ENCODE measurements around the gene GADD45GIP1. TPM values are rescaled to one million over a fixed set of nuclear protein-coding genes. Genes with fewer than 3 reads are reported as not detected.

Gene GADD45GIP1
- total RNA-seq, 1 experiment from 2014 or later = 23.2 TPM

DNA sequence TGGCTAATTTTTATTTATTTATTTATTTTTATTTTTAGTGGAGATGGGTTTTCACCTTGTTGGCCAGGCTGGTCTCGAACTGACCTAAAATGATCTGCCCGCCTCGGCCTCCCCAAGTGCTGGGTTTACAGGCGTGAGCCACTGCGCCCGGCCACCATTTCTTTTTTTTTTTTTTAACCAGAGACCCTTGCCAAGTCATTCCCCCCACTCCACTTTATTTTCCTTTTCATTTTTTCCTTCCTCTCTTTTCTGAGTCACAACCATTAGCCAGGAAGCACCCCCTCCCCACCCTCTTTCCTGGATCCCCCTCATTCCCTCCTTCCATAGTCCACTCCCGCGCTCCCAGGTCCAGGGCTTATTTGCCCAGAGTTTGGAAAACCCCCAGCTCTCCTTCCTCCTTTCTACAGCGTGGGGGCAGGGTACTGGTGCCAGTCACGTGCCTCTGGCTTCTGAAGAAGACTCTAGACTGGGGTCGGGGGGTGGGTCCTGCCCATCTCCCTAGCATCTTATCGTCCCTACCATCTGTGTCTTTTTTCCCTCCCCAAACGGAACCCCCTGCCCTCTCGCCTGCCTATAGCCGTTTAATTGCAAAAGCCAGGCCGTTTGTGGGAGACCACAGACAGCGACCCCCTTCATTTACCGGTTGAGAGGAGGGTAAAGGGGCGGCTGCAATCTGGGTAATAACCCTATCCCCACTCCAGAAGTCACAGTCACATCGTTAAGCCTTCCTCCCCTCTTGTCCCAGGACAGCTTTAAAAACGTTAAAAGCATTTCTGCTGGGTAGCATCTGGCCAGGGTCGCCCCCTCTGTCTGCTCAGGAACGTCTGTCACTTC is 19.7 kb downstream of the GADD45GIP1 start:
- peak overlapping the region; percentile 64 for H3K4me3 ChIP-seq (ENCODE audit: low read length)

DNA sequence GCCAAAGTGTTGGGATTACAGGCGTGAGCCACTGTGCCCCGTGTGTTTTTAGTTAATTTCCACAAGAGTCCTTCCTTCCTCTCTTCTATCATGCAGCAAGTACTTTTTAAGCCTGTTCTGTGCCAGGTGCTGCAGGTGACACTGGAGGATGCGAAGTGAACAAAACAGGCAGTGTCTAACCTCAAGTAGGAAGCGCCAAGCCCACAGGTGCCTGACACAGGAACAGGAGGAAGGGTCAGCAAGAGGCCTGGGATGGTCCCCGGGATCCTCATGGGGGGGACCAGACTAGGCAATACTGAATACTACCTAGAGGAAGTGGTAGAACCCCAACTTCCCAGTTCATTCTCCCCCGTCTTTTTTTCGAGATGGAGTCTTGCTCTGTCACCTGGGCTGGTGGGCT is 20.4 kb downstream of the GADD45GIP1 start:
- Histone ChIP-seq H3K9me2 (replicated peaks; ENCODE audit: insufficient read depth, low read length) (no peaks in the 10 kb centered on the region), H2AFZ (ENCODE audit: low read length) (no peak overlapping the region), H3K79me2 (ENCODE audit: low read length) (peaks cover 45% of the 10 kb centered on the region), H3K4me1 (ENCODE audit: low read length) (peaks cover 50% of the 10 kb centered on the region), H4K20me1 (ENCODE audit: insufficient read depth, low read depth, low read length) (peaks cover 30% of the 10 kb centered on the region), H3K9me3 (ENCODE audit: low read length) (no peaks in the 10 kb centered on the region), H3K9ac (ENCODE audit: low read length) (no peak overlapping the region), H3K27ac (ENCODE audit: low read length) (no peak overlapping the region), H3K4me2 (ENCODE audit: low read depth, low read length, poor library complexity, severe bottlenecking) (peak overlapping the region; percentile 83), H3K27me3 (ENCODE audit: low read length) (no peaks in the 10 kb centered on the region), H3K4me3 (ENCODE audit: low read length) (no peak overlapping the region), H3K36me3 (ENCODE audit: insufficient read depth, low read length) (peaks cover 28% of the 10 kb centered on the region)
- no peak for DNase-seq

More for the DNA sequence above, 19.7 kb downstream of the GADD45GIP1 start:
- Histone ChIP-seq H3K27ac (ENCODE audit: low read length) (peak overlapping the region; percentile 81), H3K79me2 (ENCODE audit: low read length) (peaks cover 38% of the 10 kb centered on the region), H4K20me1 (ENCODE audit: insufficient read depth, low read depth, low read length) (peaks cover 28% of the 10 kb centered on the region), H3K4me1 (ENCODE audit: low read length) (peaks cover 42% of the 10 kb centered on the region), H3K9ac (ENCODE audit: low read length) (peak overlapping the region; percentile 74), H3K36me3 (ENCODE audit: insufficient read depth, low read length) (peaks cover 27% of the 10 kb centered on the region), H3K4me2 (ENCODE audit: low read depth, low read length, poor library complexity, severe bottlenecking) (peak overlapping the region; percentile 83), H3K9me3 (ENCODE audit: low read length) (no peaks in the 10 kb centered on the region), H3K27me3 (ENCODE audit: low read length) (no peaks in the 10 kb centered on the region), H2AFZ (ENCODE audit: low read length) (peak overlapping the region; percentile 75; the same call in 1 of the 2 replicates), H3K9me2 (replicated peaks; ENCODE audit: insufficient read depth, low read length) (no peaks in the 10 kb centered on the region)
- peak; percentile 74 for DNase-seq

DNA sequence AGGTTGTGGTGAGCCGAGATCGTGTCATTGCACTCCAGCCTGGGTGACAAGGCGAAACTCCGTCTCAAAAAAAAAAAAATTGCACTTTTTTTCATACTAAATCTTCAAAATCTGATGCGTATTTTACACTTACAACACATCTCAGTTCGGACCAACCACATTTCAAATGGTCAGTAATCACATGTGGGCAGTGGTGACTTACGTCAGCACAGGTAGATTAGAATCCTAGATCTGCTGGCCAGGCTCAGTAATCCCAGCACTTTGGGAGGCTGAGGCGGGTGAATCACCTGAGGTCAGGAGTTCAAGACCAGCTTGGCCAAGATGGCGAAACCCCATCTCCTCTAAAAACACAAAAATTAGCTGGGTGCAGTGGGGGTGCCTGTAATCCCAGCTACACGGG is 22.0 kb downstream of the GADD45GIP1 start:
- Histone ChIP-seq H3K9me2 (replicated peaks; ENCODE audit: insufficient read depth, low read length) (no peaks in the 10 kb centered on the region), H4K20me1 (ENCODE audit: insufficient read depth, low read depth, low read length) (peaks cover 25% of the 10 kb centered on the region), H3K4me3 (ENCODE audit: low read length) (no peak overlapping the region), H3K9ac (ENCODE audit: low read length) (no peak overlapping the region), H3K36me3 (ENCODE audit: insufficient read depth, low read length) (peaks cover 26% of the 10 kb centered on the region), H3K27me3 (ENCODE audit: low read length) (no peaks in the 10 kb centered on the region), H3K27ac (ENCODE audit: low read length) (no peak overlapping the region), H3K9me3 (ENCODE audit: low read length) (no peaks in the 10 kb centered on the region), H3K79me2 (ENCODE audit: low read length) (peaks cover 52% of the 10 kb centered on the region), H2AFZ (ENCODE audit: low read length) (no peak overlapping the region), H3K4me2 (ENCODE audit: low read depth, low read length, poor library complexity, severe bottlenecking) (no peak overlapping the region), H3K4me1 (ENCODE audit: low read length) (peaks cover 41% of the 10 kb centered on the region)
- no peak for DNase-seq

DNA sequence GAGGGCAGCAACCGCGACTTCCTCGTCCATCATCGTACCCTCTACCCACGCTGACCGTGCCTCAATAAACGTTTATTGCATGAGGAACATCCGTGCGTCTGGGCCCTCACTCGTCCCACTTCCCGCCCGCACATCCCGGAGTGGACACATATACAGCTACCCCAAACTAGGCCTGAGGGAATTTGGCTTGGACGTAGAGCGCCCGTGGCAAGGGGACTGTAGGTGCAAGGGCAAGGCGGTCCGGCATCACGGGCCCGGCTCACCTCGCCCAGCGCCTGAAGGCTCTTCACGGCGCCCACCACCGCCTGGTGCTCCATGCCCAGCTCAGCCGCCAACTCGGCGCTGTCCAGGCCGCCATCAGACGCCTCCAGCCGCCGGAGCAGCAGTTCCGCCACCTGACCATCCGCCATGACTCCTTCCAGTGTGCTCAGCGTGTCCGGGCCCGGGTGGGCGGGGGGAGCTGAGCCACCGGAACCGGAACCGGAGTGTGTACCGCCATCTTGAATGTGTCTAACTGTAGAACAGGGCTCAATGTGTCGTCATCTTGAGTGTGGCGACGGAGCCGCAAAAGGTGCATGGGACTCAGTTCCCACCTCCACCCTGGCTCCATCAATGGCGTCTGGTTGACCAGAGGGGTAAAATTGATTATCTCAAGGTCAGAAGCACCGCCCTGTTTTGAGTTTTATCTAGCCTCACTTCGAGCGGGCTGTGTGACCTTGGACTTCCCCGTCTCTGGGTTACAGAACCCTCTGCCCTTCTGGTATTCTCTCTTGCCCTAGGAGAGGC is 23.5 kb downstream of the GADD45GIP1 start, which contains the start of gene FARSA:
TSS of gene FARSA (minus strand) at position 425 of the 786 bp plus-strand sequence. CDS start at position 410, 15 bp downstream.
- peaks cover 38% of the 10 kb centered on the region for H3K79me2 ChIP-seq (ENCODE audit: low read length)
- peak within 1 kb of the TSS; percentile 81 for H3K9ac ChIP-seq (ENCODE audit: low read length)
- H3K4me2 ChIP-seq (ENCODE audit: low read depth, low read length, poor library complexity, severe bottlenecking) = peak within 1 kb of the TSS; percentile 91
- peak within 1 kb of the TSS; percentile 81 for H3K4me3 ChIP-seq (ENCODE audit: low read length)
- H3K27ac ChIP-seq (ENCODE audit: low read length) = peak within 1 kb of the TSS; percentile 39; the same call in 1 of the 2 replicates
- no peaks in the 10 kb centered on the region for H3K27me3 ChIP-seq (ENCODE audit: low read length)
- H3K36me3 ChIP-seq (ENCODE audit: insufficient read depth, low read length) = peaks cover 24% of the 10 kb centered on the region
- H3K9me2 ChIP-seq (replicated peaks; ENCODE audit: insufficient read depth, low read length) = no peaks in the 10 kb centered on the region
- peak; percentile 97 for DNase-seq
- peaks cover 10% of the 10 kb centered on the region; the same call in 1 of the 2 replicates for H4K20me1 ChIP-seq (ENCODE audit: insufficient read depth, low read depth, low read length)
- no peaks in the 10 kb centered on the region for H3K9me3 ChIP-seq (ENCODE audit: low read length)
- H2AFZ ChIP-seq (ENCODE audit: low read length) = peak within 1 kb of the TSS; percentile 74; the same call in 1 of the 2 replicates
- peaks cover 31% of the 10 kb centered on the region for H3K4me1 ChIP-seq (ENCODE audit: low read length)

DNA sequence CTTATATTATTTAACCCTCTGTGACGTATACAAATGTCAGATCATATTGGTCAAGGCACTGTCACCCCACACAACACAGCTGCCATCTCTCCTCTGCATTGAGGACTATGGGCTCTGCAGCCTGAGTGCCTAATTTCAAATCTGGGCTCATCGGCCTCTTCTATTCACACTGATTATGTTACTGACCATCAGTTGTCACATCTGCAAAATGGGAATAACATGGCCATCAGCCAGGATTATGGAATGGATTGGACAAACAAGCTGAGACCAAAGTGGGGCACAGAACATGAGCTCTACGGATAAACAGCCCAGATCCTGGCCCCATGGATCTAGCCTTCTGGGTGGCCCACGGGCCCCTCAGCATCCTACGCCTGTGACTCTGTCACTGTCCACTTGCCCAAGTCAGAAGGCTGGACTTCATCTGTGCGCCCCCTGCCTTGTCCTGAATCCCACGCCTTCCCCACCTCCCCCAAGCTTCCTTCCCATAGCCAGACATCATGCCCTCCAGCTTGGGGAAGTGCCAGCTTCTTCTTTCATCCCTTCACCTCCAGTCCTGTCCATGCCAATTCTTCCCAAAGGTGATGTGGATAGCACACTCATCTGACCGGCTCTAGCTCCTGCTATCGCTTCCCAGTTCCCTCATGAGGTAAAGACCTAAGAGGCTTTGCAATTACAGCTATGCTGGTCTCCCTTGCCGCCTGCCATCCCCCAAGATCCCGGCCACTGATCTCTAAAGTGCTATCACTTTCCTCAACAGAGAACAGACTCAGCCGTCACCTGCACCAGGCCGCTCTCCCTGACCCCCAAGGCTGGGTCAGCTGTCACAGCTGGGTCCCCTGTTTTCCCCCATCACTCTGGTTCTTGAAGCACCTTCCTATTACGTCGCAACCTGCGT is 24.4 kb downstream of the GADD45GIP1 start:
- H3K9me2 ChIP-seq (replicated peaks; ENCODE audit: insufficient read depth, low read length) = no peaks in the 10 kb centered on the region
- no peak overlapping the region for H2AFZ ChIP-seq (ENCODE audit: low read length)
- H3K4me3 ChIP-seq (ENCODE audit: low read length) = peak overlapping the region; percentile 81
- peak overlapping the region; percentile 81 for H3K9ac ChIP-seq (ENCODE audit: low read length)
- no peaks in the 10 kb centered on the region for H3K27me3 ChIP-seq (ENCODE audit: low read length)
- no peaks in the 10 kb centered on the region for H3K9me3 ChIP-seq (ENCODE audit: low read length)
- H3K36me3 ChIP-seq (ENCODE audit: insufficient read depth, low read length) = peaks cover 29% of the 10 kb centered on the region
- H3K4me2 ChIP-seq (ENCODE audit: low read depth, low read length, poor library complexity, severe bottlenecking) = peak overlapping the region; percentile 91
- peaks cover 10% of the 10 kb centered on the region; the same call in 1 of the 2 replicates for H4K20me1 ChIP-seq (ENCODE audit: insufficient read depth, low read depth, low read length)
- H3K27ac ChIP-seq (ENCODE audit: low read length) = peak overlapping the region; percentile 39; the same call in 1 of the 2 replicates
- peaks cover 38% of the 10 kb centered on the region for H3K79me2 ChIP-seq (ENCODE audit: low read length)
- peaks cover 27% of the 10 kb centered on the region for H3K4me1 ChIP-seq (ENCODE audit: low read length)
- DNase-seq = no peak

DNA sequence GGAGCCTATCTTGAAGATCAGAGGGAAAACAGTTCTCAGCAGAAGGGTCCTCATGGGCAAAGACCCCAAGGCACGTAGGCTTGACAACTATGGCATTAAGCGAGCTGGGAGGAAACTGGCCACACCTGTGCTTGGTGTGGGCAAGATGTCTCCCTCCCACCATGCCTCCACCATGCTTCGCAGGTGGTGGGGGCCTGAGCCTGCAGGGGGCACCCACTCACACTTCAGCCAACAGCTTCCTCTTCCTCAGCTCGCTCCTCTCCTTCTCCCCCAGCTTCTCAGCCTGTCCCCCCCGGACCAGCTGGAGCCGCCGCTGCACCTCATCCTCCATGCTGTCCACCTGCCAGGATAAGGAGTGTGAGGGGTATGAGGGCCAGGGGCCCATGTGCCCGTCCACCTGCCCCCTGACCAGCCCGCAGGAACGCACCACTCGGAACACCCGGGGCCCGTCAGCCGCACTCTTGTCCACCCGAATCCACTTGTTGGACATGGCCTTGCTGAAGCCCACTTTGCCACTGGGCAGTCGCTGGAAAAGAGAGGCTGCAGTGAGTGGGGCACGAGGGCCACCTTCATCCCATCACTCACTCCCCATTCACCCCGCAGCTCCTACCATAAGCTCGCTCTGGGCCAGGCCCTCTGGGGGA is 26.9 kb downstream of the GADD45GIP1 start:
- H3K27ac ChIP-seq (ENCODE audit: low read length) = no peak overlapping the region
- no peak overlapping the region for H3K9ac ChIP-seq (ENCODE audit: low read length)
- no peak overlapping the region for H3K4me3 ChIP-seq (ENCODE audit: low read length)
- no peak for DNase-seq
- H3K4me1 ChIP-seq (ENCODE audit: low read length) = peaks cover 20% of the 10 kb centered on the region
- H3K27me3 ChIP-seq (ENCODE audit: low read length) = no peaks in the 10 kb centered on the region
- H3K9me2 ChIP-seq (replicated peaks; ENCODE audit: insufficient read depth, low read length) = no peaks in the 10 kb centered on the region
- peaks cover 38% of the 10 kb centered on the region for H3K79me2 ChIP-seq (ENCODE audit: low read length)
- H4K20me1 ChIP-seq (ENCODE audit: insufficient read depth, low read depth, low read length) = peaks cover 10% of the 10 kb centered on the region; the same call in 1 of the 2 replicates
- H3K9me3 ChIP-seq (ENCODE audit: low read length) = no peaks in the 10 kb centered on the region
- H2AFZ ChIP-seq (ENCODE audit: low read length) = no peak overlapping the region
- peaks cover 37% of the 10 kb centered on the region for H3K36me3 ChIP-seq (ENCODE audit: insufficient read depth, low read length)
- no peak overlapping the region for H3K4me2 ChIP-seq (ENCODE audit: low read depth, low read length, poor library complexity, severe bottlenecking)

DNA sequence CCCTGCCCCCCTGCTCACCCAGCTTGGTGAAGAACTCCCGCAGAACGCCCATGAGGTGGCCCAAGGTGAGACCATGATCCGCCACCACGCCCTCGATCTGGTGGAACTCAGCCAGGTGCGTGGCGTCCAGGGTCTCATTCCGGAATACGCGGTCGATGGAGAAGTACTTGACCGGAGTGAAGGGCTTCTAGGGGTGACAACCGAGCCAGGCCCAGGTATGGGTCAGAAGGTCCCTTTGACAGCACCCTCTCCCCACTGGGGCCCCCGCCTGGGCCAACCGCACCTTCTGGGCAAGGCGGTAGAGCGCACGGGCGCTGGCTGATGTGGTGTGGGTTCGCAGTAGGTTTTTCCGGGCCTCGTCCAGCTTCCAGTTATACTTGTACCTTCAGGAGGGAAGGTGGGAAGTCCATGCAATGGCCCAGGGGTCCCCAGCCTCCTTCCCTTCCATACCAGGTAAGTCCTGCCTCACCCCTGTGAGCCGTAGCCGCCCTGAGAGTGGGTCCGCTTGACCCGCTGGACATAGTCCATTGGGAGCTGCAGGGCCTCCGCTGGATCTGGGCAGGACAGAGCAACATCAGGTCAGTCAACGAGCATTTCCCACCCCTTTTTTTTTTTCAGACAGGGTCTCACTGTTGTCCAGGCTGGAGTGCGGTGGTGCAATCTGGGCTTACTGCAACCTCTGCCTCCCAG is 32.3 kb downstream of the GADD45GIP1 start:
- no peak for DNase-seq
- Histone ChIP-seq H3K36me3 (ENCODE audit: insufficient read depth, low read length) (peaks cover 32% of the 10 kb centered on the region), H3K4me2 (ENCODE audit: low read depth, low read length, poor library complexity, severe bottlenecking) (no peak overlapping the region), H3K27me3 (ENCODE audit: low read length) (no peaks in the 10 kb centered on the region), H3K27ac (ENCODE audit: low read length) (no peak overlapping the region), H3K4me3 (ENCODE audit: low read length) (no peak overlapping the region), H3K4me1 (ENCODE audit: low read length) (no peaks in the 10 kb centered on the region), H2AFZ (ENCODE audit: low read length) (no peak overlapping the region), H3K79me2 (ENCODE audit: low read length) (0 out of 2 replicates have a peak, but pooled peaks cover 2% of the 10 kb centered on the region), H3K9ac (ENCODE audit: low read length) (no peak overlapping the region), H3K9me3 (ENCODE audit: low read length) (no peaks in the 10 kb centered on the region), H3K9me2 (replicated peaks; ENCODE audit: insufficient read depth, low read length) (no peaks in the 10 kb centered on the region), H4K20me1 (ENCODE audit: insufficient read depth, low read depth, low read length) (no peaks in the 10 kb centered on the region)

Data from Karpas-422 (cell line).